ENCODE data around the gene EDC4. TPM values are rescaled to one million over a fixed set of nuclear protein-coding genes. Genes with fewer than 3 reads are reported as not detected.

EDC4 gene
- polyA plus RNA-seq, 1 experiment = 18.7 TPM

DNA sequence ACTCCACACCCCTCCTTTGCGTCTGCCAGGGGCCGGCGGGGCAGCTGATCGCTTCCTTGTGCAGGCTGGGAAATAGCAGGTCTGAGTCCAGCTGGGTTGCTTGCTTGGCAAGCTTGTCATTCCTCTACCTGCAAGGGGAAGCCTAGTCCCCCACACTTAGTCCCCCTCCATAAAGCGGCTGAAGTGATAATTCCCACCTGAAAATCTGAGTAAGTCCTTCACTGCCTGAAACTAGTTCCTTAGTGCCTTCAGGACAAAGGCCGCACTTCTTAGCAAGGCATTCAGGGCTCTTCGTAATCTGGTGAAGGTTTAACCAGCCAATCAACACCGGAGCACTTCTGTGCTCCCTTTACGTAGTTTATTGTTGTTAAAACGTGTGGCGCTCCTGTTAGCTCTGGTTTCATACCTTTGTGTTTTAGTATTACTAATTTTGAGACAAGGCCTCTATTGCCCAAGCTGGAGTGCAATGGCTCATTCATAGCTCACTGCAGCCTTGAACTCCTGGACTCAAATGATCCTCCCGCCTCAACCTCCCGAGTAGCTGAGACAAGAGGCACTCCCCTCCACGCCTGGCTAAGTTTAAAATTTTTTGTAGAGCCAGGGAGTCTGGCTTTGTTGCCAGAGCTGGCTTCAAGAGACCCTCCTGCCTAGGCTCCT lies 21.0 kb downstream of the EDC4 start:
- peak overlapping the region; percentile 75 for H3K27ac ChIP-seq (ENCODE audit: low read depth, low read length)
- peak overlapping the region; percentile 87 for H3K4me3 ChIP-seq (ENCODE audit: low read depth, low read length)
- H3K27me3 ChIP-seq (ENCODE audit: control insufficient read depth, insufficient read depth, low read length) = no peaks in the 10 kb centered on the region
- CTCF ChIA-PET = interaction anchor here (1.3 to 3.3 kb wide), 3 partner anchors 10 to 335 kb away, joined by 3 to 16 read pairs (median 3); partner anchors contain the start of gene NRN1L
- POLR2A ChIA-PET = interaction anchor here (1.1 to 2.0 kb wide), 2 partner anchors 10 to 49 kb away, joined by 3 to 10 read pairs; partner anchors contain the start of gene NRN1L
- TF ChIP-seq, protein P1, sequence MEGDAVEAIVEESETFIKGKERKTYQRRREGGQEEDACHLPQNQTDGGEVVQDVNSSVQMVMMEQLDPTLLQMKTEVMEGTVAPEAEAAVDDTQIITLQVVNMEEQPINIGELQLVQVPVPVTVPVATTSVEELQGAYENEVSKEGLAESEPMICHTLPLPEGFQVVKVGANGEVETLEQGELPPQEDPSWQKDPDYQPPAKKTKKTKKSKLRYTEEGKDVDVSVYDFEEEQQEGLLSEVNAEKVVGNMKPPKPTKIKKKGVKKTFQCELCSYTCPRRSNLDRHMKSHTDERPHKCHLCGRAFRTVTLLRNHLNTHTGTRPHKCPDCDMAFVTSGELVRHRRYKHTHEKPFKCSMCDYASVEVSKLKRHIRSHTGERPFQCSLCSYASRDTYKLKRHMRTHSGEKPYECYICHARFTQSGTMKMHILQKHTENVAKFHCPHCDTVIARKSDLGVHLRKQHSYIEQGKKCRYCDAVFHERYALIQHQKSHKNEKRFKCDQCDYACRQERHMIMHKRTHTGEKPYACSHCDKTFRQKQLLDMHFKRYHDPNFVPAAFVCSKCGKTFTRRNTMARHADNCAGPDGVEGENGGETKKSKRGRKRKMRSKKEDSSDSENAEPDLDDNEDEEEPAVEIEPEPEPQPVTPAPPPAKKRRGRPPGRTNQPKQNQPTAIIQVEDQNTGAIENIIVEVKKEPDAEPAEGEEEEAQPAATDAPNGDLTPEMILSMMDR (IDR thresholded peaks at IDR 0.05; ENCODE audit: low read depth, low read length) = no peak
- DNase-seq (ENCODE audit: low read depth, low spot score) = no peak
- no peaks in the 10 kb centered on the region for H3K9me3 ChIP-seq (ENCODE audit: control insufficient read depth, insufficient read depth, low read length)

DNA sequence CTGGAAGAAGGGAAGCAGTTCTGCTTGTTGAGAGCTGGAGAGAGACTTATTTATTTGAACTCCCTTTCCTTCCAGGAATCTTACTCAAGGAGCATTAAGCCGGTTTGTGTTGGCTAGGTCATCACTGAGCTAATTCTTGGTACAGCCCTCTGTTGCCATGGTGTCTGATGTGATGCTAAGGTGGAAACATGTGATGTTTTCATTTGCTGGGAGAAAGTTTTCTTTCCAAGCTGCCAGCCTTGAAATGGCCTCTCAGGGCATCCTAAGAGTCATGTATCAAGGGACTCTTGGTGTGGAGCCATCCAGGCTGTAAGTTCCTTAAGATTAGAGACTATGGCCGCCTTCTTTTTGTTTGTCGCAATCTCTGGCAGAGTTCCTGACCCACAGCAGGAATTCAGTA lies 24.4 kb downstream of the EDC4 start:
- Histone ChIP-seq H3K9me3 (ENCODE audit: control insufficient read depth, insufficient read depth, low read length) (no peaks in the 10 kb centered on the region), H3K4me3 (ENCODE audit: low read depth, low read length) (no peak overlapping the region), H3K27ac (ENCODE audit: low read depth, low read length) (no peak overlapping the region), H3K27me3 (ENCODE audit: control insufficient read depth, insufficient read depth, low read length) (no peaks in the 10 kb centered on the region)
- TF ChIP-seq, protein P1 (IDR thresholded peaks at IDR 0.05; ENCODE audit: low read depth, low read length) = no peak
- DNase-seq (ENCODE audit: low read depth, low spot score) = no peak
- POLR2A ChIA-PET = interaction anchor here (0.6 kb wide), 1 partner anchor 38 kb away, joined by 3 read pairs; no protein-coding TSS in a partner anchor
- CTCF ChIA-PET = interaction anchor here (3.1 kb wide), 1 partner anchor 13 kb away, joined by 12 read pairs; the partner anchor contains the start of gene NRN1L

DNA sequence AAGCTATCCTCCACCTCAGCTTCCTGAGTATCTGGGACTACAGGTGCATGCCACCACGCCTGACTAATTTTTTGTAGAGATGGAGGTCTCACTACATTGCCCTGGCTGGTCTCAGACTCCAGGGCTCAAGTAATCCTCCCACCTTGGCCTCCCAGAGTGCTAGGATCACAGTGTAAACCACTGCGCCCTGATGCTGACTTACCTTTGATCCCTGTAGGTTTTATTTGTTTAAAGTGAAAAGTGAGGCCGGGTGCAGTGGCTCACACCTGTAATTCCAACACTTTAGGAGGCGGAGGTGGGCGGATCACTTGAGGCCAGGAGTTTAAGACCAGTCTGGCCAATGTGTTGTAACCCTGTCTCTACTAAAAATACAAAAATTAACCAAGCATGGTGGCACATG lies 28.9 kb downstream of the EDC4 start:
- Histone ChIP-seq H3K27ac (ENCODE audit: low read depth, low read length) (no peak overlapping the region), H3K4me3 (ENCODE audit: low read depth, low read length) (no peak overlapping the region), H3K27me3 (ENCODE audit: control insufficient read depth, insufficient read depth, low read length) (no peaks in the 10 kb centered on the region), H3K9me3 (ENCODE audit: control insufficient read depth, insufficient read depth, low read length) (no peaks in the 10 kb centered on the region)
- TF ChIP-seq, protein P1 (IDR thresholded peaks at IDR 0.05; ENCODE audit: low read depth, low read length) = no peak
- POLR2A ChIA-PET = no interaction called here
- CTCF ChIA-PET = no interaction called here
- DNase-seq (ENCODE audit: low read depth, low spot score) = no peak

DNA sequence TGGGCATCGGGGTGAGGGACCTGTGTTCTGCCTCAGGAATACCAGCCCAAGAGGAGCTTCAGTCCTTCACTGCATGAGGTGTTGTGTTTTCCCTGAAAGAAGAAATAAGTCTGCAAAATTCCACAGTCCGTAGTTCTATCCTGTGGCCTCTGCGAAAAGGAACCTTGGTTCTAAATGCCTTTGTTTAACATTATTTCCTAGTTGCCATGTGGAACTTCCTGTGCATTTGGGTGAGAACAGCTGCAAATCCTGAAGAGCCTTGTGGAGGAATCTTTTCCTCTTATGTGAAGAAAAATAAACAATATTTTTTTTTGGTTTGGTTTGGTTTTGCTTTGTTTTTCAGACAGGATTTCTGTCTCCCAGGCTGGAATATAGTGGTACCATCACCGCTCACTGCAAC lies 30.0 kb downstream of the EDC4 start:
- no peak overlapping the region for H3K4me3 ChIP-seq (ENCODE audit: low read depth, low read length)
- H3K27ac ChIP-seq (ENCODE audit: low read depth, low read length) = no peak overlapping the region
- no peaks in the 10 kb centered on the region for H3K27me3 ChIP-seq (ENCODE audit: control insufficient read depth, insufficient read depth, low read length)
- ChIA-PET POLR2A (no interaction called here), CTCF (interaction anchor here (2.1 kb wide), 1 partner anchor 87 kb away, joined by 8 read pairs; no protein-coding TSS in a partner anchor)
- TF ChIP-seq, protein P1 (IDR thresholded peaks at IDR 0.05; ENCODE audit: low read depth, low read length) = no peak
- DNase-seq (ENCODE audit: low read depth, low spot score) = no peak
- H3K9me3 ChIP-seq (ENCODE audit: control insufficient read depth, insufficient read depth, low read length) = no peaks in the 10 kb centered on the region

DNA sequence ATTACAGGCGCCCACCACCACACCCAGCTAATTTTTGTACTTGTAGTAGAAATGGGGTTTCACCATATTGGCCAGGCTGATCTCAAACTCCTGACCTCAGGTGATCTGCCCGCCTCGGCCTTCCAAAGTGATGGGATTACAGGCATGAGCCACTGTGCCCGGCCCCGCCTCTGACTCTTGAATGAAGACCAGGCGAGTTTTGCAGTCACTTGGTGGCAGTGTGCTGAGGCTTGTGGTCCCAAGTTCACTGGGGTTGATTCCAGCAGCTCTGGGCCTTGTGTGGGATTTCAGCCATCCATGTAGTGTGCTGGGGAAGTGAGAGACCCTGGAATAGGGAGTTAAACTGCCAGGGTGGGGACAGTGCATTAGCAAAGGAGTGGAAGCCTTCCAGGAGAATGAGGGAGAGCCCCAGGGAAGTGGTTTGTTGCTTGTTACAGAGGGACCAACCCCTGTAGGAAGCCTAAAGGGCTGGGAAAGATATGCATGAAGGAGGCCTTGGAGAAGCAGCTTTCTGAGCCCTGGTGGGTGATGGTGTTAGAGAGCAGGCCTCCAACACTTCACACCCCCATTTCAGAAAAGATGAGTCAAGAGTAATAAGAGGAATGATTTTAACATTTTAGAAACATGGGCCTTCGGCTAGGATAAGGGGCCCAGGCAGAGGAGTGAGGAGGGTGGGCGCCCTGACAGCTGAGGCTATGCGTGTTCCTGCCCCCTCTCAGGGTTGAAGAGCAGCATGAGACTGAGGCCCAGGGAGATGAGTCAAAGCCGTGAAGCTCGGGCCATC lies 34.7 kb downstream of the EDC4 start:
- CTCF ChIA-PET = no interaction called here
- Histone ChIP-seq H3K27me3 (ENCODE audit: control insufficient read depth, insufficient read depth, low read length) (no peaks in the 10 kb centered on the region), H3K27ac (ENCODE audit: low read depth, low read length) (no peak overlapping the region), H3K9me3 (ENCODE audit: control insufficient read depth, insufficient read depth, low read length) (no peaks in the 10 kb centered on the region), H3K4me3 (ENCODE audit: low read depth, low read length) (no peak overlapping the region)
- TF ChIP-seq, protein P1 (IDR thresholded peaks at IDR 0.05; ENCODE audit: low read depth, low read length) = no peak
- POLR2A ChIA-PET = interaction anchor here (0.5 kb wide), 1 partner anchor 30 kb away, joined by 10 read pairs; no protein-coding TSS in a partner anchor
- no peak for DNase-seq (ENCODE audit: low read depth, low spot score)

Measured in AG04450 (cell line).